Caco-2 (cell line): Measurements from ENCODE around the gene PARD3. TPM values are rescaled to one million over a fixed set of nuclear protein-coding genes. Genes with fewer than 3 reads are reported as not detected.

Experiments
- BruUV-seq: library from RNA; stranded (reverse); fragments of 400-500 nt; replicated peaks from 2 replicates; lab custom pipeline; 2021; lab: Mats Ljungman, UMichigan
- CTCF ChIA-PET: fragments of 300-600 bp; sonication (Branson Sonifier 250); formaldehyde crosslinking; loops from one replicate; lab custom pipeline; 2022; ENCODE audit warnings: antibody characterized with exemption; lab: Charles Lee
- POLR2A ChIA-PET: fragments of 300-600 bp; sonication (Branson Sonifier 250); formaldehyde crosslinking; loops from one replicate; lab custom pipeline; 2022; ENCODE audit warnings: antibody characterized with exemption; lab: Charles Lee
- DNase-seq, 2 experiments: peaks; one replicate each; pipeline versions ENCODE4 v3.0.0 to v3.0.0-alpha.2; 2020 to 2022
- H3K27me3 ChIP-seq: replicated peaks from 2 replicates; pipeline ENCODE4 v1.6.0; 2011; ENCODE audit warnings: low read length; ENCODE audit not compliant: control insufficient read depth, insufficient read depth
- H3K36me3 ChIP-seq: 2 replicates; pipeline ENCODE4 v1.5.1; 2011; ENCODE audit warnings: low read length; ENCODE audit not compliant: control insufficient read depth, insufficient read depth
- H3K4me1 ChIP-seq: fragments of 250-450 bp; sonication (Bioruptor Pico); 2 replicates; pipeline ENCODE4 v1.5.1; 2020; ENCODE audit warnings: mild to moderate bottlenecking
- H3K4me3 ChIP-seq: 2 replicates; pipeline ENCODE4 v1.5.1; 2011; ENCODE audit warnings: low read depth, mild to moderate bottlenecking, control low read depth, low read length
- H3K9me3 ChIP-seq: fragments of 250-450 bp; sonication (Bioruptor Pico); 2 replicates; pipeline ENCODE4 v1.5.1; 2020; ENCODE audit warnings: mild to moderate bottlenecking, moderate library complexity
- H3K27ac Mint-ChIP-seq: one replicate; pipeline ENCODE4 v1.8.0; 2022; ENCODE audit warnings: mixed read lengths; ENCODE audit not compliant: unreplicated experiment
- H3K27me3 Mint-ChIP-seq: one replicate; pipeline ENCODE4 v1.8.0; 2022; ENCODE audit warnings: mixed read lengths; ENCODE audit not compliant: insufficient read depth, unreplicated experiment
- H3K36me3 Mint-ChIP-seq: one replicate; pipeline ENCODE4 v1.8.0; 2022; ENCODE audit warnings: mild to moderate bottlenecking, mixed read lengths; ENCODE audit not compliant: insufficient read depth, unreplicated experiment
- H3K4me1 Mint-ChIP-seq: one replicate; pipeline ENCODE4 v1.8.0; 2022; ENCODE audit warnings: low read depth, mixed read lengths; ENCODE audit not compliant: unreplicated experiment
- H3K4me3 Mint-ChIP-seq: one replicate; pipeline ENCODE4 v1.8.0; 2022; ENCODE audit warnings: mild to moderate bottlenecking, moderate library complexity, mixed read lengths; ENCODE audit not compliant: unreplicated experiment
- H3K9me3 Mint-ChIP-seq: one replicate; pipeline ENCODE4 v1.8.0; 2022; ENCODE audit warnings: mixed read lengths; ENCODE audit not compliant: unreplicated experiment
- intact Hi-C: fragments of 100-400 bp; cut with micrococcal nuclease; formaldehyde crosslinking; loops from one replicate; pipeline ENCODE4 v1.10.0; 2022; ENCODE audit not compliant: unreplicated experiment
- total RNA-seq: library from RNA; stranded (reverse); gene quantifications from 2 replicates; pipeline ENCODE4 v1.2.3, GENCODE V29; 2022
- TF ChIP-seq, protein P1 (sequence below), 2 experiments: fragments of 200-600 bp in 1 of 2; IDR thresholded peaks; 1 replicate in 1 of 2; 2 replicates in 1 of 2; pipeline versions ENCODE4 v1.5.1 to v1.8.0; 2011 to 2022; ENCODE audit warnings: antibody characterized with exemption in 1 of 2, control low read depth in 1 of 2, inconsistent platforms in 1 of 2, low read depth in 1 of 2, low read length in 1 of 2, mild to moderate bottlenecking in 1 of 2, moderate library complexity in 1 of 2; ENCODE audit not compliant: insufficient read depth in 1 of 2, severe bottlenecking in 1 of 2, unreplicated experiment in 1 of 2

PARD3 gene
- total RNA-seq, 1 experiment from 2014 or later: 80.7 TPM

GRCh38 chr10:34180749-34181148 lies 634.3 kb downstream of the PARD3 start:
- Histone ChIP-seq H3K36me3 (no peaks in the 10 kb centered on the region), H3K4me3 (no peak overlapping the region), H3K9me3 (no peaks in the 10 kb centered on the region), H3K4me1 (peaks cover 20% of the 10 kb centered on the region), H3K27me3 (no peaks in the 10 kb centered on the region)
- ChIA-PET CTCF (no interaction called here), POLR2A (no interaction called here)
- Mint-ChIP-seq H3K4me3 (no peak overlapping the region), H3K27ac (no peak overlapping the region), H3K9me3 (no peaks in the 10 kb centered on the region), H3K4me1 (peaks cover 24% of the 10 kb centered on the region), H3K36me3 (peaks cover 7% of the 10 kb centered on the region), H3K27me3 (no peaks in the 10 kb centered on the region)
- TF ChIP-seq, protein P1, sequence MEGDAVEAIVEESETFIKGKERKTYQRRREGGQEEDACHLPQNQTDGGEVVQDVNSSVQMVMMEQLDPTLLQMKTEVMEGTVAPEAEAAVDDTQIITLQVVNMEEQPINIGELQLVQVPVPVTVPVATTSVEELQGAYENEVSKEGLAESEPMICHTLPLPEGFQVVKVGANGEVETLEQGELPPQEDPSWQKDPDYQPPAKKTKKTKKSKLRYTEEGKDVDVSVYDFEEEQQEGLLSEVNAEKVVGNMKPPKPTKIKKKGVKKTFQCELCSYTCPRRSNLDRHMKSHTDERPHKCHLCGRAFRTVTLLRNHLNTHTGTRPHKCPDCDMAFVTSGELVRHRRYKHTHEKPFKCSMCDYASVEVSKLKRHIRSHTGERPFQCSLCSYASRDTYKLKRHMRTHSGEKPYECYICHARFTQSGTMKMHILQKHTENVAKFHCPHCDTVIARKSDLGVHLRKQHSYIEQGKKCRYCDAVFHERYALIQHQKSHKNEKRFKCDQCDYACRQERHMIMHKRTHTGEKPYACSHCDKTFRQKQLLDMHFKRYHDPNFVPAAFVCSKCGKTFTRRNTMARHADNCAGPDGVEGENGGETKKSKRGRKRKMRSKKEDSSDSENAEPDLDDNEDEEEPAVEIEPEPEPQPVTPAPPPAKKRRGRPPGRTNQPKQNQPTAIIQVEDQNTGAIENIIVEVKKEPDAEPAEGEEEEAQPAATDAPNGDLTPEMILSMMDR (IDR thresholded peaks at IDR 0.05; ENCODE audit: insufficient read depth in 1 of 2, low read depth in 1 of 2, low read length in 1 of 2, severe bottlenecking in 1 of 2, unreplicated experiment in 1 of 2): no peak
- intact Hi-C loops: loop anchor here (5.0 kb wide), 1 partner anchor 457 kb away; no protein-coding TSS in a partner anchor
- BruUV-seq: no TSS peak
- no peak for DNase-seq

DNA sequence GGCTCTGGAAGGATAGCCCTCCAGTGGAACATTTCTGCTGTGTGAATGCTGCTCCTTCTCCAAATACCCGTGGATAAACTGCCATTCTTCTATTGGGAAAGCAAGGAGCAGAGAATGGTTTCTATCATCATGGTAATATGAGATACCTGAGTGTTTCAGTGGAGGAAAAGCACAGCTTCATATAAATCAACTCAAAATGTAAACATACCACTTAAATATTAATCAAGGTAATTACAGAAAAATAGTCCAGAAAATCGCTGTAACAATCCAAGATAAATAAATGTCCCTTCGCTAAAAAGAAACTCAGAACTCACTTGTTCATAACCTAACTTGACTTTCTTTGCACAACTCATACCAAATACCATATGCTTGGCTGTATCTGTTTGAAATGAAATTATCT lies 635.8 kb downstream of the PARD3 start:
- peaks cover 7% of the 10 kb centered on the region for H3K4me1 ChIP-seq
- DNase-seq: no peak
- Mint-ChIP-seq H3K4me1 (peaks cover 9% of the 10 kb centered on the region), H3K9me3 (no peaks in the 10 kb centered on the region), H3K27ac (no peak overlapping the region), H3K36me3 (peaks cover 1% of the 10 kb centered on the region), H3K4me3 (no peak overlapping the region), H3K27me3 (no peaks in the 10 kb centered on the region)
- ChIA-PET CTCF (no interaction called here), POLR2A (no interaction called here)
- H3K9me3 ChIP-seq: no peaks in the 10 kb centered on the region
- intact Hi-C loops: no loop called here
- no TSS peak for BruUV-seq
- TF ChIP-seq, protein P1 (IDR thresholded peaks at IDR 0.05; ENCODE audit: insufficient read depth in 1 of 2, low read depth in 1 of 2, low read length in 1 of 2, severe bottlenecking in 1 of 2, unreplicated experiment in 1 of 2): no peak
- no peaks in the 10 kb centered on the region for H3K27me3 ChIP-seq
- H3K4me3 ChIP-seq: no peak overlapping the region
- H3K36me3 ChIP-seq: no peaks in the 10 kb centered on the region

DNA sequence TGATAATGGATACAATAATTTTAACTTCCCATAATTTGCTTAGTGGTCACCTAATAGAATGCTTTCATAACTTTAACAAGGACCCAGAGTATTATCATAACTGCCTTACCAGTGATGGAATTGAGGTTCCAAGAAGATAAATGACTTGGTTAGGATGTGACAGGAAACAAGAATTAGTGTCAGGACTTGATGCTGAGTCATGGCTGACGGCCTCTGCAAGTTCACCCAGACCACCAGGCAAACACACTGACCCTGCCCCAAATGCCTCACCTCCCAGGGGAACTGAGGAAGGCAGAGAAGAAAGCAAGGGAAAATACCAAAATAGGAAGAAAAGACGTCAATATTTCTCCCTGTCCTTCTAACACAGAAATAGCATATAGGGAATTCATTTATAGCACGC lies 636.3 kb downstream of the PARD3 start:
- peaks cover 4% of the 10 kb centered on the region for H3K4me1 Mint-ChIP-seq
- no peak overlapping the region for H3K4me3 Mint-ChIP-seq
- POLR2A ChIA-PET: no interaction called here

More for the DNA sequence above, 636.3 kb downstream of the PARD3 start:
- Mint-ChIP-seq H3K27me3 (no peaks in the 10 kb centered on the region), H3K36me3 (no peaks in the 10 kb centered on the region), H3K27ac (no peak overlapping the region), H3K9me3 (no peaks in the 10 kb centered on the region)
- Histone ChIP-seq H3K9me3 (no peaks in the 10 kb centered on the region), H3K4me3 (no peak overlapping the region), H3K4me1 (peaks cover 2% of the 10 kb centered on the region), H3K27me3 (no peaks in the 10 kb centered on the region), H3K36me3 (no peaks in the 10 kb centered on the region)
- DNase-seq: no peak
- intact Hi-C loops: no loop called here
- CTCF ChIA-PET: no interaction called here
- no TSS peak for BruUV-seq
- TF ChIP-seq, protein P1 (IDR thresholded peaks at IDR 0.05; ENCODE audit: insufficient read depth in 1 of 2, low read depth in 1 of 2, low read length in 1 of 2, severe bottlenecking in 1 of 2, unreplicated experiment in 1 of 2): no peak
